ENCODE results near the gene POM121.
"Not testable (repeated sequence)": the region's sequence is repeated elsewhere in the genome, so short reads cannot be mapped to it uniquely, and the experiment has no call there.

DNA sequence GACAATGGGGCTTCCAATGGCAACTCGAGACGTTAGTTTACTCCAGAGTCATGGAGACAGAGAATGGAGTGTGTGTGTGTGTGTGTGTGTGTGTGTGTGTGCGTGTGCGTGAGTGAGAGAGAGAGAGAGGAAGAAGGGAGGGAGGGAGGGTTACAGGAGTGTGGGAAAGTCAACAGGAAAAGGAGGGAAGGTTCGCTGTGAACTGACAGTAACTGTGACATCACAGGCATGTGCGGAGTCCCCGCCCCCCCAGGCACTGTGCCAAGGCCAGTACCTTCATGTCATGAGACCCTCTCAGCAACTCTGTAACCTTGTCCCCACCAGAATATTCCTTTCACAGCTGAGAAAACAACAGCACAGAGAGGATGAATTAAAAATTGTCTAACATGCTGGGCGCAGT lies 72.6 kb downstream of the POM121 start:
- TF ChIP-seq, protein P1, sequence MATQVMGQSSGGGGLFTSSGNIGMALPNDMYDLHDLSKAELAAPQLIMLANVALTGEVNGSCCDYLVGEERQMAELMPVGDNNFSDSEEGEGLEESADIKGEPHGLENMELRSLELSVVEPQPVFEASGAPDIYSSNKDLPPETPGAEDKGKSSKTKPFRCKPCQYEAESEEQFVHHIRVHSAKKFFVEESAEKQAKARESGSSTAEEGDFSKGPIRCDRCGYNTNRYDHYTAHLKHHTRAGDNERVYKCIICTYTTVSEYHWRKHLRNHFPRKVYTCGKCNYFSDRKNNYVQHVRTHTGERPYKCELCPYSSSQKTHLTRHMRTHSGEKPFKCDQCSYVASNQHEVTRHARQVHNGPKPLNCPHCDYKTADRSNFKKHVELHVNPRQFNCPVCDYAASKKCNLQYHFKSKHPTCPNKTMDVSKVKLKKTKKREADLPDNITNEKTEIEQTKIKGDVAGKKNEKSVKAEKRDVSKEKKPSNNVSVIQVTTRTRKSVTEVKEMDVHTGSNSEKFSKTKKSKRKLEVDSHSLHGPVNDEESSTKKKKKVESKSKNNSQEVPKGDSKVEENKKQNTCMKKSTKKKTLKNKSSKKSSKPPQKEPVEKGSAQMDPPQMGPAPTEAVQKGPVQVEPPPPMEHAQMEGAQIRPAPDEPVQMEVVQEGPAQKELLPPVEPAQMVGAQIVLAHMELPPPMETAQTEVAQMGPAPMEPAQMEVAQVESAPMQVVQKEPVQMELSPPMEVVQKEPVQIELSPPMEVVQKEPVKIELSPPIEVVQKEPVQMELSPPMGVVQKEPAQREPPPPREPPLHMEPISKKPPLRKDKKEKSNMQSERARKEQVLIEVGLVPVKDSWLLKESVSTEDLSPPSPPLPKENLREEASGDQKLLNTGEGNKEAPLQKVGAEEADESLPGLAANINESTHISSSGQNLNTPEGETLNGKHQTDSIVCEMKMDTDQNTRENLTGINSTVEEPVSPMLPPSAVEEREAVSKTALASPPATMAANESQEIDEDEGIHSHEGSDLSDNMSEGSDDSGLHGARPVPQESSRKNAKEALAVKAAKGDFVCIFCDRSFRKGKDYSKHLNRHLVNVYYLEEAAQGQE (IDR thresholded peaks at IDR 0.05; ENCODE audit: low read depth, low read length) = not testable (repeated sequence)
- TF ChIP-seq, protein P2, sequence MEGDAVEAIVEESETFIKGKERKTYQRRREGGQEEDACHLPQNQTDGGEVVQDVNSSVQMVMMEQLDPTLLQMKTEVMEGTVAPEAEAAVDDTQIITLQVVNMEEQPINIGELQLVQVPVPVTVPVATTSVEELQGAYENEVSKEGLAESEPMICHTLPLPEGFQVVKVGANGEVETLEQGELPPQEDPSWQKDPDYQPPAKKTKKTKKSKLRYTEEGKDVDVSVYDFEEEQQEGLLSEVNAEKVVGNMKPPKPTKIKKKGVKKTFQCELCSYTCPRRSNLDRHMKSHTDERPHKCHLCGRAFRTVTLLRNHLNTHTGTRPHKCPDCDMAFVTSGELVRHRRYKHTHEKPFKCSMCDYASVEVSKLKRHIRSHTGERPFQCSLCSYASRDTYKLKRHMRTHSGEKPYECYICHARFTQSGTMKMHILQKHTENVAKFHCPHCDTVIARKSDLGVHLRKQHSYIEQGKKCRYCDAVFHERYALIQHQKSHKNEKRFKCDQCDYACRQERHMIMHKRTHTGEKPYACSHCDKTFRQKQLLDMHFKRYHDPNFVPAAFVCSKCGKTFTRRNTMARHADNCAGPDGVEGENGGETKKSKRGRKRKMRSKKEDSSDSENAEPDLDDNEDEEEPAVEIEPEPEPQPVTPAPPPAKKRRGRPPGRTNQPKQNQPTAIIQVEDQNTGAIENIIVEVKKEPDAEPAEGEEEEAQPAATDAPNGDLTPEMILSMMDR (IDR thresholded peaks at IDR 0.05 in 2 of 3, conservative IDR thresholded peaks at IDR 0.05 in 1 of 3; ENCODE audit: control insufficient read depth in 2 of 3, extremely low read depth in 1 of 3, insufficient read depth in 1 of 3, low read depth in 3 of 3, low read length in 3 of 3) = not testable (repeated sequence)
- TF ChIP-seq, protein P3, sequence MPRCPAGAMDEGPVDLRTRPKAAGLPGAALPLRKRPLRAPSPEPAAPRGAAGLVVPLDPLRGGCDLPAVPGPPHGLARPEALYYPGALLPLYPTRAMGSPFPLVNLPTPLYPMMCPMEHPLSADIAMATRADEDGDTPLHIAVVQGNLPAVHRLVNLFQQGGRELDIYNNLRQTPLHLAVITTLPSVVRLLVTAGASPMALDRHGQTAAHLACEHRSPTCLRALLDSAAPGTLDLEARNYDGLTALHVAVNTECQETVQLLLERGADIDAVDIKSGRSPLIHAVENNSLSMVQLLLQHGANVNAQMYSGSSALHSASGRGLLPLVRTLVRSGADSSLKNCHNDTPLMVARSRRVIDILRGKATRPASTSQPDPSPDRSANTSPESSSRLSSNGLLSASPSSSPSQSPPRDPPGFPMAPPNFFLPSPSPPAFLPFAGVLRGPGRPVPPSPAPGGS (IDR thresholded peaks at IDR 0.05; ENCODE audit: borderline replicate concordance, insufficient read depth, low read depth, low read length, poor library complexity, severe bottlenecking) = not testable (repeated sequence)
- TF ChIP-seq CREM (IDR thresholded peaks at IDR 0.05; ENCODE audit: low read depth); ZNF622 (IDR thresholded peaks at IDR 0.05); POLR2A (IDR thresholded peaks at IDR 0.05; ENCODE audit: low read depth, low read length); BACH1 (IDR thresholded peaks at IDR 0.05; ENCODE audit: borderline replicate concordance): not testable (repeated sequence)
- TF ChIP-seq, protein P4, sequence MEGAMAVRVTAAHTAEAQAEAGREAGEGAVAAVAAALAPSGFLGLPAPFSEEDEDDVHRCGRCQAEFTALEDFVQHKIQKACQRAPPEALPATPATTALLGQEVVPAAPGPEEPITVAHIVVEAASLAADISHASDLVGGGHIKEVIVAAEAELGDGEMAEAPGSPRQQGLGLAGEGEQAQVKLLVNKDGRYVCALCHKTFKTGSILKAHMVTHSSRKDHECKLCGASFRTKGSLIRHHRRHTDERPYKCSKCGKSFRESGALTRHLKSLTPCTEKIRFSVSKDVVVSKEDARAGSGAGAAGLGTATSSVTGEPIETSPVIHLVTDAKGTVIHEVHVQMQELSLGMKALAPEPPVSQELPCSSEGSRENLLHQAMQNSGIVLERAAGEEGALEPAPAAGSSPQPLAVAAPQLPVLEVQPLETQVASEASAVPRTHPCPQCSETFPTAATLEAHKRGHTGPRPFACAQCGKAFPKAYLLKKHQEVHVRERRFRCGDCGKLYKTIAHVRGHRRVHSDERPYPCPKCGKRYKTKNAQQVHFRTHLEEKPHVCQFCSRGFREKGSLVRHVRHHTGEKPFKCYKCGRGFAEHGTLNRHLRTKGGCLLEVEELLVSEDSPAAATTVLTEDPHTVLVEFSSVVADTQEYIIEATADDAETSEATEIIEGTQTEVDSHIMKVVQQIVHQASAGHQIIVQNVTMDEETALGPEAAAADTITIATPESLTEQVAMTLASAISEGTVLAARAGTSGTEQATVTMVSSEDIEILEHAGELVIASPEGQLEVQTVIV (IDR thresholded peaks at IDR 0.05; ENCODE audit: borderline replicate concordance, partially characterized antibody) = not testable (repeated sequence)

All from GM12878 (cell line).